ENCODE measurements around the gene MOV10L1. TPM values are rescaled to one million over a fixed set of nuclear protein-coding genes. Genes with fewer than 3 reads are reported as not detected.

MOV10L1 gene
- total and polyA plus RNA-seq, 12 donors: 0.16 to 0.42 (median 0.26) TPM; not detected in 8

DNA sequence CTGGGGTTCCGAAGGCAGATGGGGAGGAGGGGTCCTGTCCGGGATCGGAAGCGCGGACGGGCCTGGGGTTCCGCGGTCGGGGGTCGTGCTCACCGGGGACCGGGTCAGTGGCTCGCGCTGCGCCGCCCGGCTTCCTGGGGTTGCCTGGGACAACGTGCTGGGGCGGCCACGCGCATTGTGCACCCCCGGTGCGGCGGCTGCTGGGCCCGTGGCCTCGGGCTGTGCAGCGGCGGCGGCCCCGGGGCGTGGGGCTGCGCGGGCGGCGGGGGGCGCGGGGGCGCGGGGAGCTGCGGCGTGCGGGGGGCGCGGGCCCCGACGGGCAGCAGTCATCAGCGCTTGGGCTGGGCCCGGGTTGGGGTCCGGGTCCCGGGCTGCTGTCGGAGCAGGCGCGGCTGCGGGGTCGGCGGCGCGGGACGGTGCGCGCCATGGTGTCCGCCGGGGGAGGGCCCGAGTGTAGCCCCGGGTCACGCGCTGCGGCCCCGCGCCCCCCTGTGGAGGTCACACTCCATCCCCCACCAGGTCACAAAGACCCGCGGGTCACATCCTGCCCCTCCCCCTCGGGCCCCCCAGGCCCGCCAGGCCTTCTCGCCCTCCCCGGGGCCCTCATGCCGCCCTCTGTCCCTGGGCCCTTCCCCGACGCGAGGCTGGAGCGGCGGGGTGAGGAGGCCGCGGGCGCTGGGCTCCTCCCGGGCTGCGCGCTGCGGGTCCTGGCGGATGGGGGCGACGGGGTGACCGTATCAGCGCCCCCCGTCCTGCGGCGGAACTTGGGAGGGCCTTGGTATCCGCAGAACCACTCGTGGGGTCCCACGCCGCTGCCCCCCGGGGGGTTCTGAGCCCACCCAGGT is 31.5 kb upstream of the MOV10L1 start, which contains the start of gene TTLL8:
TSS of gene TTLL8 (minus strand) at position 238 of the 845 bp plus-strand sequence.
- intact Hi-C loops (cut with DNase I): no loop called here
- peaks cover 0 to 16% (median 14%) of the 10 kb centered on the region in 9 donors for H3K4me1 ChIP-seq
- DNase-seq: no peak
- peak within 1 kb of the TSS in 7 of 10 donors; percentile 10 to 31 (median 22) for H3K4me3 ChIP-seq
- TF ChIP-seq, protein P1, sequence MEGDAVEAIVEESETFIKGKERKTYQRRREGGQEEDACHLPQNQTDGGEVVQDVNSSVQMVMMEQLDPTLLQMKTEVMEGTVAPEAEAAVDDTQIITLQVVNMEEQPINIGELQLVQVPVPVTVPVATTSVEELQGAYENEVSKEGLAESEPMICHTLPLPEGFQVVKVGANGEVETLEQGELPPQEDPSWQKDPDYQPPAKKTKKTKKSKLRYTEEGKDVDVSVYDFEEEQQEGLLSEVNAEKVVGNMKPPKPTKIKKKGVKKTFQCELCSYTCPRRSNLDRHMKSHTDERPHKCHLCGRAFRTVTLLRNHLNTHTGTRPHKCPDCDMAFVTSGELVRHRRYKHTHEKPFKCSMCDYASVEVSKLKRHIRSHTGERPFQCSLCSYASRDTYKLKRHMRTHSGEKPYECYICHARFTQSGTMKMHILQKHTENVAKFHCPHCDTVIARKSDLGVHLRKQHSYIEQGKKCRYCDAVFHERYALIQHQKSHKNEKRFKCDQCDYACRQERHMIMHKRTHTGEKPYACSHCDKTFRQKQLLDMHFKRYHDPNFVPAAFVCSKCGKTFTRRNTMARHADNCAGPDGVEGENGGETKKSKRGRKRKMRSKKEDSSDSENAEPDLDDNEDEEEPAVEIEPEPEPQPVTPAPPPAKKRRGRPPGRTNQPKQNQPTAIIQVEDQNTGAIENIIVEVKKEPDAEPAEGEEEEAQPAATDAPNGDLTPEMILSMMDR (IDR thresholded peaks at IDR 0.05): no peak
- no peak within 1 kb of the TSS for H3K27ac ChIP-seq
- 3 to 9% methylated on average over 65 to 102 of the region's 102 CpGs for WGBS, 2 donors
- peak in 2 of 8 donors; percentile 14 to 26 for ATAC-seq
- H3K36me3 ChIP-seq: no peaks in the 10 kb centered on the region
- peaks cover 0 to 13% (median 2%) of the 10 kb centered on the region in 11 donors for H3K9me3 ChIP-seq
- peaks cover 0 to 52% (median 46%) of the 10 kb centered on the region in 7 donors for H3K27me3 ChIP-seq

DNA sequence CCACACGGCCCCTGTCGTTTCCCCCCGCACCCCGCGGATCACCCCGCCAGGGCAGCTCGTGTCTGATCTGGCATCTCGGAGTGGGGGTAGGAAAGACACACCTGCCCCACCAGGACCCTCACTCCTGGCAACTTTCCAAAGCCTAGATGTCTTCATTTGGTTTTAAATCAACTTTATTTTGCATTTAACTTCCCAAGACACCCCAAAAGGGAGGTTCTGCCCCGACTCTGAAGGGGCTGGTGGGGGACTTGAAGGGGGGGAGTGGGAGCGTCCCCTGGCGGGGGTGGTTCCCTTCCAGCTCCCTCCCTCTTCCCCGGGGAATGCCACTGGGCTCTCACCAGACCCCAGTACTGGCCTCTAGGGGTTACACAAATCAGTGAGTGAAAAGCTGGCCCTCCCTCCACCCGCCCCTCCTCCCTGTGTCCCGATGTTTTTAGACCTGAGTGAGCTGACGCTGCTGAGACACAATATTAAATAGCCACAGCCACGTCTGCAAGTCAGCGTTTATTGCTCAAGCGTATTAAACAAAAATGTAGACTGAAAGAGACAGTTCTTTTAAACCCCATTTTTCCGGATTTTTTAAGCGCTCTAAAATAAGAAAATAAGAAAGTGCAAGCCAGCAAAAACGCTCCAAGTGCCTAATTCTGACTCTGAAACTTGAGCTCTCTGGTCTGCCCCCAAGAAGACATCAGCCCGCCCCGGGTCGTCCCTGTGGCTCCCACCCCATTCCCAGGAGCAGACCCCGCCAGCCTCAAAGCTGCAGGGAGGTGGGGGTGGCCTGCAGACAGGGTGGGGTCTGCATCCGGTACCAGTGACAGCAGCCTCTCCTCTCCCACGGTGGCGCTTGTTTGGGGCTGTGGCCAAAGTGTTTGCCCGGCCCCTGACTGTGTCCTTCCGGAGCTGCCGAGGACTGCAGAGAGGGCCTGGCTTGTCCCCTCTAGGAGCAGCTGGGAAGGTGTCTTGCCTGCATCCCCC is 30.6 kb upstream of the MOV10L1 start:
- Histone ChIP-seq H3K36me3 (no peaks in the 10 kb centered on the region), H3K9me3 (peaks cover 0 to 4% (median 0%) of the 10 kb centered on the region in 11 donors), H3K27me3 (peaks cover 0 to 60% (median 49%) of the 10 kb centered on the region in 7 donors), H3K4me3 (peak overlapping the region in 6 of 10 donors; percentile 19 to 31 (median 23)), H3K27ac (no peak overlapping the region), H3K4me1 (peaks cover 0 to 16% (median 14%) of the 10 kb centered on the region in 9 donors)
- peak in 3 of 8 donors; percentile 17 to 33 (median 22) for ATAC-seq
- intact Hi-C loops (cut with DNase I): no loop called here
- WGBS, 2 donors: 7 to 10% methylated on average over 31 of the region's 31 CpGs
- DNase-seq: no peak
- TF ChIP-seq, protein P1 (IDR thresholded peaks at IDR 0.05): peak in 1 of 9 donors; percentile 20

DNA sequence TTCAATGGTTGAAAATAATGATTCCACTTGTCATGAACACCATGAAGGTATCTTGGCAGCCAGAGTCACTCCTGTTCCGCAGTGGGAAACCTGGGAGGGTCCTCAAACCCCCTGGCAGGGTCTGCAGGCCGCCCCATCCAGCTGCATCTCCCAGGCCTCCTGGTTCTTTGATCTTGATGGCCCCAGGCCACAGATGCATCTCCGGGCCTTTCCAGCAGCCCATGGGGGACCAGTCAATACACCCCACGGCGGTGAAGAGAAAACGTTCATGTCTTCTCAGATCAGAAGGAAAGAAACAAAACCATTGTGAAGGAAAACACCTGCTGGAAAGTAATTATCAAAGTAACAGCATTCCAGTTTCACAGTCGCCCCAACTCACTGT is 29.9 kb upstream of the MOV10L1 start:
- H3K4me1 ChIP-seq: peaks cover 0 to 16% (median 14%) of the 10 kb centered on the region in 9 donors
- no peaks in the 10 kb centered on the region for H3K9me3 ChIP-seq
- 84 to 87% methylated on average over 7 of the region's 7 CpGs for WGBS, 2 donors
- TF ChIP-seq, protein P1 (IDR thresholded peaks at IDR 0.05): no peak
- intact Hi-C loops (cut with DNase I): no loop called here
- peak overlapping the region in 2 of 10 donors; percentile 19 to 20 for H3K4me3 ChIP-seq
- H3K36me3 ChIP-seq: no peaks in the 10 kb centered on the region
- H3K27ac ChIP-seq: no peak overlapping the region
- ATAC-seq (no peak), DNase-seq (no peak)
- H3K27me3 ChIP-seq: peaks cover 0 to 65% (median 49%) of the 10 kb centered on the region in 7 donors

All from heart right ventricle (tissue), 16 donors.